ENCODE data around the gene TOGARAM1.

- TF ChIP-seq, protein P1, sequence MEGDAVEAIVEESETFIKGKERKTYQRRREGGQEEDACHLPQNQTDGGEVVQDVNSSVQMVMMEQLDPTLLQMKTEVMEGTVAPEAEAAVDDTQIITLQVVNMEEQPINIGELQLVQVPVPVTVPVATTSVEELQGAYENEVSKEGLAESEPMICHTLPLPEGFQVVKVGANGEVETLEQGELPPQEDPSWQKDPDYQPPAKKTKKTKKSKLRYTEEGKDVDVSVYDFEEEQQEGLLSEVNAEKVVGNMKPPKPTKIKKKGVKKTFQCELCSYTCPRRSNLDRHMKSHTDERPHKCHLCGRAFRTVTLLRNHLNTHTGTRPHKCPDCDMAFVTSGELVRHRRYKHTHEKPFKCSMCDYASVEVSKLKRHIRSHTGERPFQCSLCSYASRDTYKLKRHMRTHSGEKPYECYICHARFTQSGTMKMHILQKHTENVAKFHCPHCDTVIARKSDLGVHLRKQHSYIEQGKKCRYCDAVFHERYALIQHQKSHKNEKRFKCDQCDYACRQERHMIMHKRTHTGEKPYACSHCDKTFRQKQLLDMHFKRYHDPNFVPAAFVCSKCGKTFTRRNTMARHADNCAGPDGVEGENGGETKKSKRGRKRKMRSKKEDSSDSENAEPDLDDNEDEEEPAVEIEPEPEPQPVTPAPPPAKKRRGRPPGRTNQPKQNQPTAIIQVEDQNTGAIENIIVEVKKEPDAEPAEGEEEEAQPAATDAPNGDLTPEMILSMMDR (IDR thresholded peaks at IDR 0.05; ENCODE audit: low read length): no peak
- no peak for TF ChIP-seq EZH2 (IDR thresholded peaks at IDR 0.05; ENCODE audit: borderline replicate concordance, low read length)
These were observed 33.2 kb downstream of the TOGARAM1 start for GRCh38 chr14:44995196-44995595.

Data from OCI-LY1 (cell line).